Breast epithelium (tissue), 3 donors: ENCODE data around the gene KCNV2.

Source experiments
- CTCF ChIP-seq, 3 donors: fragments of 450-650 bp; IDR thresholded peaks; one replicate each; pipeline ENCODE4 v1.5.1; 2016 to 2017; ENCODE audit warnings: antibody characterized with exemption in 3 of 3, mild to moderate bottlenecking in 3 of 3, moderate library complexity in 3 of 3
- POLR2A ChIP-seq: fragments of 450-650 bp; IDR thresholded peaks from one replicate; pipeline ENCODE4 v1.6.1; 2016; ENCODE audit warnings: antibody characterized with exemption, mild to moderate bottlenecking, moderate library complexity

- TF ChIP-seq POLR2A (no peak), CTCF (IDR thresholded peaks at IDR 0.05) (no peak)
Measured at GRCh38 chr9:2729721-2730120, 12.4 kb downstream of the KCNV2 start.
